Gastrocnemius medialis (tissue), 4 donors: ENCODE measurements around the gene MMP27. TPM values are rescaled to one million over a fixed set of nuclear protein-coding genes. Genes with fewer than 3 reads are reported as not detected.
A peak's percentile ranks its signal among the peaks of the same experiment; 100 is the strongest.

Experiments
- ATAC-seq, 2 donors: fragments of 150-250 bp; one replicate each; pipeline ENCODE4 v1.9.1; 2016
- DNase-seq, 2 donors: peaks; one replicate each; pipeline ENCODE4 v3.0.0-alpha.2; 2019
- H3K27ac ChIP-seq, 4 donors: fragments of 200-600 bp; sonication (generic); 1 replicate in 1 of 4; 2 replicates in 3 of 4; pipeline ENCODE4 v1.5.1; 2016 to 2018; ENCODE audit warnings: mild to moderate bottlenecking in 2 of 4, moderate library complexity in 1 of 4
- H3K27me3 ChIP-seq, 3 donors: fragments of 200-600 bp; sonication (generic) in 2 of 3; 1 replicate in 1 of 3; 2 replicates in 2 of 3; pipeline versions ENCODE4 v1.5.1 to v1.6.0; 2016 to 2019; ENCODE audit warnings: mild to moderate bottlenecking in 1 of 3, moderate library complexity in 1 of 3
- H3K36me3 ChIP-seq, 2 donors: fragments of 200-600 bp; sonication (generic) in 1 of 2; one replicate each; pipeline ENCODE4 v1.5.1; 2017 to 2018
- H3K4me1 ChIP-seq, 2 donors: fragments of 200-600 bp; sonication (generic) in 1 of 2; one replicate each; pipeline ENCODE4 v1.5.1; 2016 to 2017; ENCODE audit warnings: mild to moderate bottlenecking in 2 of 2
- H3K4me3 ChIP-seq, 4 donors: fragments of 200-600 bp; sonication (generic) in 3 of 4; 1 replicate in 1 of 4; 2 replicates in 3 of 4; pipeline ENCODE4 v1.5.1; 2016 to 2019; ENCODE audit warnings: mild to moderate bottlenecking in 2 of 4
- H3K9me3 ChIP-seq, 3 donors: fragments of 200-600 bp; sonication (generic) in 2 of 3; 1 replicate in 1 of 3; 2 replicates in 2 of 3; pipeline ENCODE4 v1.5.1; 2016 to 2019
- CTCF ChIP-seq, 5 experiments: fragments of 450-650 bp in 3 of 5; fragments of 200-600 bp in 2 of 5; sonication (generic) in 2 of 5; IDR thresholded peaks in 4 of 5; conservative IDR thresholded peaks in 1 of 5; 1 replicate in 4 of 5; 2 replicates in 1 of 5; pipeline ENCODE4 v1.5.1; 2016 to 2019; ENCODE audit warnings: antibody characterized with exemption in 5 of 5, mild to moderate bottlenecking in 3 of 5, moderate library complexity in 3 of 5
- POLR2A ChIP-seq, 2 donors: fragments of 450-650 bp; IDR thresholded peaks; one replicate each; pipeline ENCODE4 v1.6.1; 2017; ENCODE audit warnings: antibody characterized with exemption in 2 of 2, mild to moderate bottlenecking in 2 of 2, moderate library complexity in 2 of 2
- in situ Hi-C, 4 donors: fragments of 200-750 bp; cut with MboI; loops; one replicate each; pipeline versions ENCODE4 v1.15.0 to v1.8.0; 2017; ENCODE audit warnings: low sequenced_read_pairs in 4 of 4
- intact Hi-C: fragments of 100-400 bp; cut with DNase I; formaldehyde crosslinking; loops from one replicate; pipeline ENCODE4 v1.15.1; 2023; ENCODE audit warnings: low total_unique reads
- total RNA-seq, 4 donors: library from RNA; depleted of rRNA; stranded (reverse); fragments of >200 nt; gene quantifications; one replicate each; pipeline versions ENCODE4 v1.1.0 to v1.2.3, GENCODE V29; 2016

Gene MMP27
- total RNA-seq, 4 donors from 2014 or later = not detected

- Histone ChIP-seq H3K36me3 (no peaks in the 10 kb centered on the region), H3K27ac (no peak overlapping the region), H3K4me3 (no peak overlapping the region), H3K27me3 (no peaks in the 10 kb centered on the region), H3K4me1 (no peaks in the 10 kb centered on the region), H3K9me3 (no peaks in the 10 kb centered on the region)
- TF ChIP-seq POLR2A (IDR thresholded peaks at IDR 0.05) (no peak), CTCF (IDR thresholded peaks at IDR 0.05 in 4 of 5, conservative IDR thresholded peaks at IDR 0.05 in 1 of 5) (no peak)
- in situ Hi-C loops (no loop called here), intact Hi-C loops (no loop called here)
- ATAC-seq = peak; percentile 86 to 89
- peak; percentile 38 to 71 for DNase-seq
Observed at GRCh38 chr11:102680945-102681344, 24.6 kb downstream of the MMP27 start.

- H3K27me3 ChIP-seq = no peaks in the 10 kb centered on the region
- ATAC-seq (peak in 1 of 2 donors; percentile 51), DNase-seq (no peak)
- TF ChIP-seq CTCF (IDR thresholded peaks at IDR 0.05 in 4 of 5, conservative IDR thresholded peaks at IDR 0.05 in 1 of 5) = no peak
- no peak for TF ChIP-seq POLR2A (IDR thresholded peaks at IDR 0.05)
- H3K4me1 ChIP-seq = no peaks in the 10 kb centered on the region
- no peaks in the 10 kb centered on the region for H3K36me3 ChIP-seq
- no peaks in the 10 kb centered on the region for H3K9me3 ChIP-seq
- in situ Hi-C loops (no loop called here), intact Hi-C loops (no loop called here)
- no peak overlapping the region for H3K4me3 ChIP-seq
- H3K27ac ChIP-seq = no peak overlapping the region
Observed at GRCh38 chr11:102678022-102678421, 27.5 kb downstream of the MMP27 start.

GRCh38 chr11:102676084-102676483, 29.5 kb downstream of the MMP27 start:
- H3K4me3 ChIP-seq = no peak overlapping the region
- no peaks in the 10 kb centered on the region for H3K4me1 ChIP-seq
- no peak for DNase-seq
- H3K27me3 ChIP-seq = no peaks in the 10 kb centered on the region
- TF ChIP-seq CTCF (IDR thresholded peaks at IDR 0.05 in 4 of 5, conservative IDR thresholded peaks at IDR 0.05 in 1 of 5) (no peak), POLR2A (IDR thresholded peaks at IDR 0.05) (no peak)
- in situ Hi-C loops = no loop called here
- H3K9me3 ChIP-seq = no peaks in the 10 kb centered on the region
- no peak overlapping the region for H3K27ac ChIP-seq
- H3K36me3 ChIP-seq = no peaks in the 10 kb centered on the region
- no peak for ATAC-seq
- intact Hi-C loops = no loop called here

GRCh38 chr11:102669664-102670063, 35.9 kb downstream of the MMP27 start:
- in situ Hi-C loops = no loop called here
- DNase-seq (no peak), ATAC-seq (no peak)
- Histone ChIP-seq H3K36me3 (no peaks in the 10 kb centered on the region), H3K27me3 (no peaks in the 10 kb centered on the region), H3K27ac (no peak overlapping the region), H3K4me1 (no peaks in the 10 kb centered on the region), H3K4me3 (no peak overlapping the region), H3K9me3 (no peaks in the 10 kb centered on the region)
- TF ChIP-seq POLR2A (IDR thresholded peaks at IDR 0.05) = no peak
- no peak for TF ChIP-seq CTCF (IDR thresholded peaks at IDR 0.05 in 4 of 5, conservative IDR thresholded peaks at IDR 0.05 in 1 of 5)
- intact Hi-C loops = no loop called here

- peak in 4 of 5 experiments; percentile 29 to 53 (median 38) for TF ChIP-seq CTCF (IDR thresholded peaks at IDR 0.05 in 4 of 5, conservative IDR thresholded peaks at IDR 0.05 in 1 of 5)
- TF ChIP-seq POLR2A (IDR thresholded peaks at IDR 0.05) = no peak
- H3K27ac ChIP-seq = no peak overlapping the region
- in situ Hi-C loops = no loop called here
- H3K27me3 ChIP-seq = no peaks in the 10 kb centered on the region
- intact Hi-C loops = no loop called here
- H3K4me3 ChIP-seq = no peak overlapping the region
- H3K36me3 ChIP-seq = no peaks in the 10 kb centered on the region
- DNase-seq = no peak
- ATAC-seq = no peak
- H3K4me1 ChIP-seq = no peaks in the 10 kb centered on the region
- H3K9me3 ChIP-seq = no peaks in the 10 kb centered on the region
Observed at GRCh38 chr11:102666331-102666957, 39.1 kb downstream of the MMP27 start.
